H1 (cell line): ENCODE measurements around the gene SPATA33. TPM values are rescaled to one million over a fixed set of nuclear protein-coding genes. Genes with fewer than 3 reads are reported as not detected.

Source experiments
- CHD1 ChIP-seq: IDR thresholded peaks from 2 replicates; pipeline ENCODE4 v1.6.1; 2012; ENCODE audit warnings: low read depth, low read length, improper control_type of control experiment
- CHD7 ChIP-seq: fragments of 300-600 bp; sonication (generic); IDR thresholded peaks from 2 replicates; pipeline ENCODE4 v1.7.1; 2012; ENCODE audit warnings: low read length, moderate library complexity, mild to moderate bottlenecking, inconsistent platforms; ENCODE audit not compliant: insufficient replicate concordance
- FOSL1 ChIP-seq: IDR thresholded peaks from 2 replicates; pipeline ENCODE4 v1.6.1; 2011; ENCODE audit warnings: mild to moderate bottlenecking, low read depth, low read length, moderate library complexity; ENCODE audit not compliant: insufficient read depth
- NRF1 ChIP-seq: IDR thresholded peaks from 2 replicates; pipeline ENCODE4 v1.6.1; 2011; ENCODE audit warnings: mild to moderate bottlenecking, low read depth, low read length, improper control_type of control experiment
- SP2 ChIP-seq: IDR thresholded peaks from 2 replicates; pipeline ENCODE4 v1.6.1; 2012; ENCODE audit warnings: mild to moderate bottlenecking, low read length, inconsistent platforms
- polyA plus RNA-seq, 7 experiments: library from polyadenylated mRNA; depleted of rRNA in 3 of 7; stranded (reverse) in 5 of 7; unstranded in 2 of 7; fragments of >200 nt in 5 of 7; fragments of 200-250 nt in 2 of 7; gene quantifications; 1 replicate in 5 of 7; 2 replicates in 1 of 7; 4 replicates in 1 of 7; pipeline versions ENCODE4 v1.2.1 to v1.2.3, GENCODE V29; 2011 to 2013; ENCODE audit warnings: missing spikeins in 2 of 7, mixed read lengths in 2 of 7
- total RNA-seq: library from RNA; stranded (reverse); fragmentation: NEBNext Ultra II Directional; extraction: Animal tissue kit (Norgen Biotek cat#: 25700); gene quantifications from 2 replicates; pipeline ENCODE4 v1.2.1, GENCODE V29; 2021

The SPATA33 gene
- total and polyA plus RNA-seq, 2 of the 8 experiments (the other 6 are each of a cell fraction or from before 2014, with no cell fraction given), result 5.4 to 16.9 TPM

- TF ChIP-seq CHD7, result no peak
- TF ChIP-seq SP2, result no peak
- no peak for TF ChIP-seq FOSL1
- TF ChIP-seq NRF1, result no peak
- TF ChIP-seq CHD1, result no peak
Measured at GRCh38 chr16:89621136-89621697, 36.4 kb upstream of the SPATA33 start (continued).
